Peyer's patch (tissue), 4 donors: ENCODE measurements around the gene PPT2.

Source experiments
- CTCF ChIP-seq, 6 experiments: fragments of 450-650 bp in 4 of 6; fragments of 200-600 bp in 2 of 6; sonication (generic) in 1 of 6; IDR thresholded peaks; one replicate each; pipeline ENCODE4 v1.5.1; 2017 to 2019; ENCODE audit warnings: antibody characterized with exemption in 6 of 6, mild to moderate bottlenecking in 3 of 6, moderate library complexity in 1 of 6
- POLR2A ChIP-seq, 2 donors: fragments of 450-650 bp; IDR thresholded peaks; one replicate each; pipeline ENCODE4 v1.5.1; 2017; ENCODE audit warnings: antibody characterized with exemption in 2 of 2, mild to moderate bottlenecking in 2 of 2, moderate library complexity in 2 of 2

- TF ChIP-seq CTCF (IDR thresholded peaks at IDR 0.05) (no peak), POLR2A (IDR thresholded peaks at IDR 0.05) (no peak)
Measured at GRCh38 chr6:32181148-32181702, 27.3 kb downstream of the PPT2 start.
